Thyroid gland (tissue), 4 donors: Measurements from ENCODE around the gene TBX3. TPM values are rescaled to one million over a fixed set of nuclear protein-coding genes. Genes with fewer than 3 reads are reported as not detected.
A peak's percentile ranks its signal among the peaks of the same experiment; 100 is the strongest.

Experiments
- DNase-seq, 2 donors: peaks; one replicate each; pipeline ENCODE4 v3.0.0-alpha.2; 2019
- H3K27ac ChIP-seq, 3 donors: fragments of 200-600 bp; sonication (generic); 1 replicate in 2 of 3; 2 replicates in 1 of 3; pipeline ENCODE4 v1.5.1; 2016 to 2019; ENCODE audit warnings: mild to moderate bottlenecking in 1 of 3, moderate library complexity in 1 of 3
- H3K27me3 ChIP-seq: fragments of 200-600 bp; sonication (generic); one replicate; pipeline ENCODE4 v1.5.1; 2019
- H3K36me3 ChIP-seq, 2 donors: fragments of 200-600 bp; sonication (generic); one replicate each; pipeline ENCODE4 v1.5.1; 2016 to 2019
- H3K4me1 ChIP-seq, 2 donors: fragments of 200-600 bp; sonication (generic); one replicate each; pipeline ENCODE4 v1.5.1; 2017 to 2019
- H3K4me3 ChIP-seq, 3 donors: fragments of 200-600 bp; sonication (generic); replicated peaks in 1 of 3; 1 replicate in 2 of 3; 2 replicates in 1 of 3; pipeline ENCODE4 v1.5.1; 2016; ENCODE audit warnings: mild to moderate bottlenecking in 1 of 3
- H3K9me3 ChIP-seq: fragments of 200-600 bp; sonication (generic); one replicate; pipeline ENCODE4 v1.5.1; 2017
- CTCF ChIP-seq, 6 experiments: fragments of 200-600 bp in 3 of 6; fragments of 450-650 bp in 3 of 6; sonication (generic) in 3 of 6; IDR thresholded peaks; one replicate each; pipeline ENCODE4 v1.5.1; 2016 to 2019; ENCODE audit warnings: antibody characterized with exemption in 6 of 6, mild to moderate bottlenecking in 2 of 6, inconsistent platforms in 1 of 6, moderate library complexity in 1 of 6
- POLR2A ChIP-seq, 2 donors: fragments of 450-650 bp; IDR thresholded peaks; one replicate each; pipeline ENCODE4 v1.6.1; 2017; ENCODE audit warnings: antibody characterized with exemption in 2 of 2, mild to moderate bottlenecking in 2 of 2, moderate library complexity in 1 of 2
- WGBS, 2 donors: methylation state at CpG; one replicate each; pipeline ENCODE4 v1.1.5; 2017; 5-methylcytosine and 5-hydroxymethylcytosine counted together
- intact Hi-C: fragments of 100-400 bp; cut with DNase I; formaldehyde crosslinking; loops from one replicate; pipeline ENCODE4 v1.15.1; 2023
- total RNA-seq, 4 donors: library from RNA; depleted of rRNA; stranded (reverse); fragments of >200 nt; gene quantifications; one replicate each; pipeline ENCODE4 v1.2.3, GENCODE V29; 2016

Gene TBX3
- total RNA-seq, 4 donors from 2014 or later, result 104 to 258 (median 192) TPM

GRCh38 chr12:114638790-114639435 lies 45.1 kb downstream of the TBX3 start:
- Histone ChIP-seq H3K27me3 (no peaks in the 10 kb centered on the region), H3K9me3 (no peaks in the 10 kb centered on the region), H3K4me1 (peaks cover 11 to 12% of the 10 kb centered on the region in 2 donors), H3K36me3 (no peaks in the 10 kb centered on the region), H3K4me3 (no peak overlapping the region), H3K27ac (no peak overlapping the region)
- no peak for TF ChIP-seq POLR2A (IDR thresholded peaks at IDR 0.05)
- TF ChIP-seq CTCF (IDR thresholded peaks at IDR 0.05), result no peak
- no peak for DNase-seq
- WGBS, 2 donors, result 78 to 88% methylated on average over 6 of the region's 6 CpGs
- intact Hi-C loops, result no loop called here

DNA sequence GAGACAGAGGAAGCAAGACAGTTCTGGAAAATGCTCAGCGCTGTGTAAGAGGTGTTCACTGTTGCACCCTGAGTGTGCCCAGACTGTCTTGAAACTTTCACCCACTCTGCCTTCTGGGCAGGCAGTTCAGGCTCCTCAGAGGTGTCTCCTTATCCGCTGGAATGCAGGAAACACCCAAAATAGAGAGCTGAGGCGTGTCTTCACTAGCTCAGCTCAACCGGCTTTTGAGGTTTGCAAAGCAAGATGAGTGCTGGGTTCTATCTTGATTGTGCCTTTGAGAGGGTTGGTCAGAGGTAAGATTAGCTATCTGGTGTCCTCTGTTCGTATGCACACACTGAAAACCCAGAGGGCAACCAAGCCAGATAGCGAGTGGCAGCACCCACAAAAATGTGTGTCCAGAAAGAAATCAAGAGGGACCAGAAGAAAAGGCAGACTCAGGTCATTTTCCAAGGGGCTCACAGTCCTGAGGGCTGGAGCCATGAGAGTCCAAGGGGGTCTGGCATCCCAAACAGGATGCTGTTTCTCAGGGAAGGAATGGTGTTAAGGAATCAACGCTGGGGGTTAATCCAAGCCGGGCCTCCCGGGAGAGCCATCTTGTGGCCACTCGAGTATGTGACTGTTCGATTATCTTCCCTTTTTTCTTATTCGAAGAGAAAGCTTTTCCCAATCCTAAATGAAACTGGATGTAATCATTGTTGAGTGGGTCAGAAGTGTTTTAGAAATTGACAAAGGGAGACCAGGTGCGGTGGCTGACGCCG lies 47.1 kb downstream of the TBX3 start:
- Histone ChIP-seq H3K36me3 (no peaks in the 10 kb centered on the region), H3K27me3 (no peaks in the 10 kb centered on the region), H3K4me3 (no peak overlapping the region), H3K27ac (peak overlapping the region; percentile 54 to 88 (median 65)), H3K4me1 (peaks cover 11 to 12% of the 10 kb centered on the region in 2 donors), H3K9me3 (no peaks in the 10 kb centered on the region)
- TF ChIP-seq POLR2A (IDR thresholded peaks at IDR 0.05) (no peak), CTCF (IDR thresholded peaks at IDR 0.05) (peak in 1 of 6 experiments; percentile 10)
- intact Hi-C loops, result no loop called here
- WGBS, 2 donors, result 47 to 57% methylated on average over 15 of the region's 15 CpGs
- DNase-seq, result peak in 1 of 2 donors; percentile 22

DNA sequence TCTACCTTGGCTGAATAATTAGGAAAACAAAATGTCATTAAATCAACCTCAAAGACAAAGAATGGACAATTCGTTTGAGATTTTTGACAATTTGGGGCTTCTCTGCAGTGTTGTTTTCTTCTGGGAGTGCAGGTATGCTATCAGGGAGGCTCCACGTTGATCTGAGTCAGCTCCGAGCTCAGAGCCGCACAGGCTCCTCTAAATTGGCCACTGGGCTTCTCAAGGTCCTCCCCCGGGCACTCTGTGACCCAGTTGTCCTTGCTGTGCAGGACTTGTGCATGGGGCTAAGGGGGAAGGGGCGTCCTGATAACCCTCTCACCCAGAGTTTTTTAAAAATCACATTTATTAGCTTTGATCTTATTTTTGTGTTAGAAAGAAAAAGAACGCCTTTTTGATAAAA lies 52.7 kb downstream of the TBX3 start:
- no peak overlapping the region for H3K27ac ChIP-seq
- no peak overlapping the region for H3K4me3 ChIP-seq
- peaks cover 2 to 3% of the 10 kb centered on the region in 2 donors for H3K4me1 ChIP-seq
- no peaks in the 10 kb centered on the region for H3K36me3 ChIP-seq
- H3K9me3 ChIP-seq, result no peaks in the 10 kb centered on the region
- no peaks in the 10 kb centered on the region for H3K27me3 ChIP-seq
- DNase-seq, result no peak
- intact Hi-C loops, result no loop called here
- 73 to 81% methylated on average over 7 of the region's 7 CpGs for WGBS, 2 donors
- TF ChIP-seq CTCF (IDR thresholded peaks at IDR 0.05) (no peak), POLR2A (IDR thresholded peaks at IDR 0.05) (no peak)

DNA sequence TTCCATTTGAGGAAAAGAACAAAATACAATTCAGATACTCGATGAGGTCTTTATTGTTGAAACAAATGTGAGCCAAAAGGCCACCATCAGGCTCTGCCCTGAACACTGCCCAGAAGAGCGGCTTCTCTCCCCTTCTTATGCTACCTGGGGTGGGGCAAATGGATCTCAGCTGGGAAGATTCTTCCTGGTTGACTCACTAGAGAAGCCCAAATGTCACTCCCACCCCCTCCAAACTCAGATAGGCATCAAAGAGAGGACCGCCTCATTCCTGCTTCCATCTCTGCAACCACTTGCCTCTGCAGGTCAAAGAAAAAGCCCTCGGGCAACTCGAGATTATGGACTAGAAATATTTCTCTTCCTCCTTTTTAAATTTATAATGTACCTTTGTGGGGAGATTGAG lies 55.8 kb downstream of the TBX3 start:
- WGBS, 2 donors, result 75 to 83% methylated on average over 5 of the region's 5 CpGs
- no peaks in the 10 kb centered on the region for H3K27me3 ChIP-seq
- intact Hi-C loops, result loop anchor here (10.0 kb wide), 1 partner anchor 1287 kb away; no protein-coding TSS in a partner anchor
- H3K4me3 ChIP-seq, result no peak overlapping the region
- H3K36me3 ChIP-seq, result no peaks in the 10 kb centered on the region
- TF ChIP-seq POLR2A (IDR thresholded peaks at IDR 0.05) (no peak), CTCF (IDR thresholded peaks at IDR 0.05) (no peak)
- DNase-seq, result no peak
- H3K27ac ChIP-seq, result no peak overlapping the region
- no peaks in the 10 kb centered on the region for H3K4me1 ChIP-seq
- H3K9me3 ChIP-seq, result no peaks in the 10 kb centered on the region

DNA sequence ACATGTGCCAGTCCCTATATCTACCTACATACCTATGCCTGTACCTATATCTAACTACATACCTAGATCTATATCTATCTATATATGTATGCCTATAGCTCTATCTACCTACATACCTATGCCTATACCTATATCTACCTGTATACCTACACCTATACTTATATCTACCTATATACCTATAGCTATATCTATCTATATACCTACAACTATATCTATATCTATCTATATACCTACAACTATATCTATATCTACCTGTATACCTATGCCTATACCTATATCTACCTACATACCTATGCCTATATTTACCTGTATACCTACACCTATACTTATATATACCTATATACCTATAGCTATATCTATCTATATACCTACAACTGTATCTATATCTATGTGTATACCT lies 56.6 kb downstream of the TBX3 start:
- no peak for DNase-seq
- H3K9me3 ChIP-seq, result no peaks in the 10 kb centered on the region
- no peak overlapping the region for H3K4me3 ChIP-seq
- no peaks in the 10 kb centered on the region for H3K27me3 ChIP-seq
- TF ChIP-seq CTCF (IDR thresholded peaks at IDR 0.05), result no peak
- TF ChIP-seq POLR2A (IDR thresholded peaks at IDR 0.05), result no peak
- no peaks in the 10 kb centered on the region for H3K4me1 ChIP-seq
- intact Hi-C loops, result loop anchor here (10.0 kb wide), 1 partner anchor 1287 kb away; no protein-coding TSS in a partner anchor
- H3K36me3 ChIP-seq, result no peaks in the 10 kb centered on the region
- no peak overlapping the region for H3K27ac ChIP-seq
